Ectodermal cell (in vitro differentiated cells): ENCODE results near the gene FAH.

ENCODE experiments used
- H3K27ac ChIP-seq: 2 replicates; pipeline ENCODE4 v1.7.0; 2013; ENCODE audit warnings: mild to moderate bottlenecking, low read depth, low read length; ENCODE audit not compliant: insufficient read depth, poor library complexity, severe bottlenecking
- H3K27me3 ChIP-seq: 2 replicates; pipeline ENCODE4 v1.7.0; 2013; ENCODE audit warnings: mild to moderate bottlenecking, low read length; ENCODE audit not compliant: insufficient read depth, control insufficient read depth, poor library complexity, severe bottlenecking
- H3K36me3 ChIP-seq: one replicate; pipeline ENCODE4 v1.7.0; 2013; ENCODE audit warnings: low read length; ENCODE audit not compliant: control insufficient read depth, insufficient read depth
- H3K4me1 ChIP-seq: one replicate; pipeline ENCODE4 v1.7.0; 2013; ENCODE audit warnings: low read length; ENCODE audit not compliant: control insufficient read depth, insufficient read depth
- H3K4me3 ChIP-seq: 2 replicates; pipeline ENCODE4 v1.7.0; 2013; ENCODE audit warnings: low read depth, low read length, control low read depth; ENCODE audit not compliant: insufficient read depth
- H3K9me3 ChIP-seq: 2 replicates; pipeline ENCODE4 v1.7.0; 2013; ENCODE audit warnings: mild to moderate bottlenecking, low read length, moderate library complexity; ENCODE audit not compliant: control insufficient read depth
- WGBS, 2 experiments: methylation state at CpG; one replicate each; pipeline ENCODE4 v1.1.7; 2013; ENCODE audit warnings: missing lambda C conversion rate in 2 of 2; 5-methylcytosine and 5-hydroxymethylcytosine counted together

FAH gene

DNA sequence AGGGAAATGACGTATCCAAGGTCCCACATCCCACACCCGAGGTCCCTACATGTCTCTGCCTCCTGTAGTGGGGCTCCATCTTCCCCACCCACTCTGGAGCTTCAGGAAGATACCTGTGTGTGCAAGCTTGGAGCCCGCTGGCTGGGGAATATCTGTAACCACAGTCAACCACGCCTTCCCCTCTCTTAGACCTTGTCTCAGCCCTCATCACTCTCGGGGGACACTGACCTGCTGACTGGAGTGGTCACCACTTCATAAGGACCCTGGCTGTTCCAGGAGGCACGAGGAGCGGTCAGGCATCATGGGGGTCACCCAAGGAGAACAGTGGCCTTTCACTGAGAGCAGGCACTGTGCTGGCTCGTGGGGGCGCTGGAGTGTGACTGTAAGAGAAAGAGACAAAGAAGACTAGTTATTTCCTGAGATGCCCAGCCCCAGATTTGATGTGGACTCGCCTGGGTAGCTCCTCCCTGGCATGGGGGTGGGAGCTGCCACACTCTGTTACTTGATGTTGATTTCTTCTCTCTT lies 50.6 kb downstream of the FAH start:
- no peaks in the 10 kb centered on the region for H3K36me3 ChIP-seq
- no peaks in the 10 kb centered on the region for H3K9me3 ChIP-seq
- H3K27me3 ChIP-seq, result no peaks in the 10 kb centered on the region
- no peak overlapping the region for H3K27ac ChIP-seq
- H3K4me3 ChIP-seq, result no peak overlapping the region
- H3K4me1 ChIP-seq, result peaks cover 4% of the 10 kb centered on the region
- WGBS, 2 experiments, result 83 to 86% methylated on average over 10 of the region's 10 CpGs

DNA sequence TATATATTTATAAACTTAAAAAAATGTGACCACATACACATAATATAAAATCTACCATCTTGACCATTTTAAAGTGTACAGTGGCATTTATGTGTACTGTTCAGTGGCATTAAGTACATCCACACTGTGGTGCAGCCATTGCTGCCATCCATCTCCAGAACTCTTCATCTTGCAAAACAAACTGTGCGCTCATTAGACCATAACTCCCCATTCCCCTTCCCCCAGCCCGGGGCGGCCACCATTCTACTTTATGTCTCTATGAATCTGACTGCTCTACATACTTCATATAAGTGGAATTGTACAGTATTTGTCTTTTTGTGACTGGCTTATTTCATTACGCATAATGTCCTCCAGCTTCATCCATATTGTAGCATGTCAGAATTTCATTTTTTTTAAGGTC lies 51.4 kb downstream of the FAH start:
- Histone ChIP-seq H3K36me3 (no peaks in the 10 kb centered on the region), H3K9me3 (no peaks in the 10 kb centered on the region), H3K4me1 (peaks cover 7% of the 10 kb centered on the region), H3K27me3 (no peaks in the 10 kb centered on the region), H3K4me3 (no peak overlapping the region), H3K27ac (no peak overlapping the region)
- WGBS, 2 experiments, result 93 to 95% methylated on average over 3 of the region's 4 CpGs

GRCh38 chr15:80207887-80208286 lies 55.1 kb downstream of the FAH start:
- H3K27me3 ChIP-seq, result no peaks in the 10 kb centered on the region

DNA sequence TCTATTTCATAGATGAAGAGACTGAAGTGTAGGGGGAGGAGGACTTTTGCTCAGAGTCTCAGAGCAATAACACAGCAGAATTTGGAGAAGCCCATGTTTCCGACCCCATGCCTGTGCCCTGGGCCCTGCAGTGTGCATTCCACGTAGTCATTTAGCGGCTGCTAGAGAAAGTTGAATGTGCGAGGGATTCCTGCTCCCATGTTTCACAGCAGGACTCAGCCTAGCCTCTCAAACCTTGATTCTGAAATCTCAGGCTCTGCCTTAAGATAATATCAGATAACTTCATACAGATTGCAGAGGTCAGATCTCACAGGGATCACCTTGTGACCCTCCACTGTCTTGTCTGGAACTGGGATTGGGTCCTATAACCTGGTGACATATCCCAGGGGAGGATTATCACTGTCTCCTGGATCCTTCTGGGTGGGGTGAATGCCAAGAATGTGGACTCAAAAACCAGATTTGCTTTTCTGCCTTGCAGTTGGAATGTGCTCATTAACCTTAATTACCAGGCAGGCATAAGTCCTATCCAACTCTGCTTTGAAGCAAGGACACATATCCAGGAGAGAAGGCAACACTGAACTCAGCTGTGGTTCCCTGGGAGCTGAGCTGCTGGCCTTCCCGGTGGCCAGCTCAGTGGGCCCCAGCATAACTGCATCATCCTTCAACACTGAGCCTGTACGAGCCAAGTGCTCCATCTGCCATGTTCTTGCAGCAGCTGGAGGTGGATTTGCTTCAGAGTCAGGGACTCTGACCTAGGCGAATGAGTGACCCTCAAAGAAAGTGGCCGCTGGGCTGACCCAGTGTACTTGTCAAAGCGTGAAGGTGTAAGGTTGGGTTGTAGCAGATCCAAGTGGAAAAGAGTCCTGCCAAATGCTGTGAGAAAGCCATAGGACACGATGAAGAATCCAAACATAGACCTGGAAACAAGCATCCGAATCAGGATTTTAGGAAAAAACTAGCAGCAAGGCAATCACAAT lies 56.2 kb downstream of the FAH start:
- Histone ChIP-seq H3K36me3 (no peaks in the 10 kb centered on the region), H3K27me3 (no peaks in the 10 kb centered on the region), H3K27ac (no peak overlapping the region), H3K9me3 (peaks cover 2% of the 10 kb centered on the region), H3K4me1 (peaks cover 7% of the 10 kb centered on the region), H3K4me3 (no peak overlapping the region)
- 94 to 95% methylated on average over 11 of the region's 11 CpGs for WGBS, 2 experiments

More at GRCh38 chr15:80207887-80208286, 55.1 kb downstream of the FAH start:
- H3K36me3 ChIP-seq, result no peaks in the 10 kb centered on the region
- H3K27ac ChIP-seq, result no peak overlapping the region
- no peak overlapping the region for H3K4me3 ChIP-seq
- peaks cover 7% of the 10 kb centered on the region for H3K4me1 ChIP-seq
- WGBS, 2 experiments, result 90 to 98% methylated on average over 1 to 2 of the region's 3 CpGs
- peaks cover 2% of the 10 kb centered on the region for H3K9me3 ChIP-seq

GRCh38 chr15:80210611-80211573 lies 58.1 kb downstream of the FAH start:
- Histone ChIP-seq H3K4me1 (peaks cover 7% of the 10 kb centered on the region), H3K27me3 (no peaks in the 10 kb centered on the region), H3K36me3 (no peaks in the 10 kb centered on the region), H3K9me3 (peaks cover 2% of the 10 kb centered on the region), H3K4me3 (no peak overlapping the region), H3K27ac (no peak overlapping the region)
- WGBS, 2 experiments, result 83 to 89% methylated on average over 11 to 12 of the region's 12 CpGs

DNA sequence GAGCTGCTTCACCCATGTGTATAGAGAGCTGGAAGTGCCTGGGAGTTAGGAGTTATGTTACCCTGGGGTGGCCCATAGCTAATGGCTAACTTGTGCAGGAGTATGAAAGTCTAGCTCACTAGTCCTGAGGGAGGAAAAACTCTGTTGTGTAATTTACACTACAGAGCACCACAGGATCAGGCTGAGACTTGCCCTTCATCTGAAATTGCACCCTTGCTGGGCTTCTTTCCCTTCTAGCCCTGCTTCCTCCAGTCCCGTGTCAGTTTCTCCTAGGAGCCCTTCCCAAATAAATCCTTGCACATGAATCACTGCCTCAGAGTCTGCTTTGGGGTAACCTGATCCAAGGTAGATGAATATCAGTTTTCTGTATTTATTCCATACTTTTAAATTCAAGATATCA lies 59.2 kb downstream of the FAH start:
- no peak overlapping the region for H3K27ac ChIP-seq

DNA sequence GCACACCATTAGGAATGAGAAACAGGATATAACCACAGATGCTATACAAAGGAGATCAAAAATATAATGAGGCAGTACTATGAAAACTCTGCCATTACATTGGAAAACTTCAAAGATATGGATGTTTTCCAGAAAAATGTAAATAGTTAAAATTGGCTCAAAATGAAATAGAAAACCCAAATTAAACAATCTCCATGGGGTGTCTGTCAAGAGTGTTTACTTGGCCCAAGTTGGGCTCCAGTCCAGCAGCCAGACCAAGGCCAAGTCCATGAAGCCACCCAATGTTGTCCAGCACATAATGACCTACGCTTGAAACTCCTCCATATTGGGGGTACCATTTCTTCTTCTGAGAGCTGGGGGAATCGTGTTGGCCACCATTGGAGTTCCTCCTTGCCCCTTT lies 62.1 kb downstream of the FAH start:
- H3K4me3 ChIP-seq, result no peak overlapping the region
- no peaks in the 10 kb centered on the region for H3K36me3 ChIP-seq
- WGBS, 2 experiments, result 96% methylated on average over 2 of the region's 2 CpGs
- H3K4me1 ChIP-seq, result no peaks in the 10 kb centered on the region
- no peaks in the 10 kb centered on the region for H3K27me3 ChIP-seq
- no peak overlapping the region for H3K27ac ChIP-seq
- H3K9me3 ChIP-seq, result peaks cover 2% of the 10 kb centered on the region

More for the DNA sequence above, 59.2 kb downstream of the FAH start:
- H3K9me3 ChIP-seq, result peaks cover 2% of the 10 kb centered on the region
- H3K36me3 ChIP-seq, result no peaks in the 10 kb centered on the region
- WGBS, 2 experiments, result 71 to 90% methylated on average over 1 of the region's 1 CpG
- no peak overlapping the region for H3K4me3 ChIP-seq
- H3K4me1 ChIP-seq, result peaks cover 7% of the 10 kb centered on the region
- H3K27me3 ChIP-seq, result no peaks in the 10 kb centered on the region

DNA sequence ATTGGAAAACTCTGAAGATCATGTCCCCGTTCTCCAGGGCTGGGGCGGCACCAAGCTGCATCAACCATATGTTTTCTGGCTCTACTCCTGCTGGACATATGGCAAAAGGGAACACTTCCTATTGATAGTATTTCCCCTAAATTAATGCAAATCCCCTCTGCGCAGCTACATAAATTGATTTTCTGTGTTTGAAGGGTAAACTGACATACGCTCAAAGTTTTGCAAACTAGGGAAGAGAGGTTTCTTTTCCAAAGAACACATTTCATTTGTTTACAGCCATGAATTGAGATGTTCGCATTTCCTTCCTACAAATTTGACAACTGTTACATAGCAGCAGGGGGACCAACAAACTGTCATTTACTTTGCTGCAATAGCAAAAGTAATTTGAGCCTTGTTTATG lies 63.3 kb downstream of the FAH start:
- Histone ChIP-seq H3K9me3 (peaks cover 2% of the 10 kb centered on the region), H3K36me3 (no peaks in the 10 kb centered on the region), H3K4me3 (no peak overlapping the region), H3K27me3 (no peaks in the 10 kb centered on the region), H3K27ac (no peak overlapping the region), H3K4me1 (no peaks in the 10 kb centered on the region)
- WGBS, 2 experiments, result 95 to 96% methylated on average over 5 of the region's 5 CpGs

DNA sequence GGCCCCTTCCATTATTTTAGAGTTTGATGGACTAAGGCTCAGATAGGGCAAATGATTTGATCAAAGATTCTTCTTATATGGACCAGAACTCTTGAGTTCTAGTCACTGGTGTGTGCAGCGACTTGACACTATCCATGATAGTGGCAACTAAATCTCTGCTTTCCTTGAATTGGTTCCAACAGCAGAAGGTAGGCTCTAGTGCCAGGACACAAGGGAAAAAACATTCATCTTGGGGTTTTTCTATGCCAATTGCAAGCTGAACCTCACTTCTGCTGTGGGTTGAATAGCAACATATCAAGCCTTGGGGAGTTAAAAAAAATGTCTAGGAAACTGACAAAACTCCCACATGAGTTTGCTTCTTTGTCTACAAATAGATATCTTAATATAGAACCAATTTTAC lies 64.1 kb downstream of the FAH start:
- Histone ChIP-seq H3K27me3 (no peaks in the 10 kb centered on the region), H3K4me3 (no peak overlapping the region), H3K27ac (no peak overlapping the region), H3K9me3 (peaks cover 2% of the 10 kb centered on the region), H3K36me3 (no peaks in the 10 kb centered on the region), H3K4me1 (no peaks in the 10 kb centered on the region)
- WGBS, 2 experiments, result 94% methylated on average over 1 of the region's 1 CpG
